Measurements from ENCODE around the gene MPPE1. TPM values are rescaled to one million over a fixed set of nuclear protein-coding genes. Genes with fewer than 3 reads are reported as not detected.

MPPE1 gene
- total and polyA plus RNA-seq, 2 of the 4 experiments (the other 2 are of a cell fraction), result 13.8 to 19.9 TPM

GRCh38 chr18:11840493-11840892 is 67.6 kb downstream of the MPPE1 start:
- CTCF ChIA-PET, result no interaction called here
- intact Hi-C loops (cut with micrococcal nuclease), result no loop called here

More at GRCh38 chr18:11840493-11840892, 67.6 kb downstream of the MPPE1 start:
- POLR2A ChIA-PET (ENCODE audit: unreplicated experiment), result no interaction called here
- no peak overlapping the region for H4K5ac ChIP-seq (ENCODE audit: low read depth, low read length)
- no peak for TF ChIP-seq SMC3 (IDR thresholded peaks at IDR 0.05; ENCODE audit: low read depth, low read length)
- no peak for TF ChIP-seq CHD1 (IDR thresholded peaks at IDR 0.05; ENCODE audit: low read depth, low read length)
- no peak for TF ChIP-seq USF2 (IDR thresholded peaks at IDR 0.05; ENCODE audit: low read depth, low read length)
- no peak for TF ChIP-seq RCOR1 (IDR thresholded peaks at IDR 0.05; ENCODE audit: insufficient replicate concordance, low read length)
- TF ChIP-seq FOS (IDR thresholded peaks at IDR 0.05; ENCODE audit: low read depth, low read length), result no peak
- no peak for TF ChIP-seq MAFK (IDR thresholded peaks at IDR 0.05; ENCODE audit: low read depth, low read length)
- H2AK9ac ChIP-seq (replicated peaks; ENCODE audit: low read depth, low read length, poor library complexity), result no peak overlapping the region
- H3K4ac ChIP-seq (ENCODE audit: low read depth, low read length), result no peak overlapping the region
- no peak overlapping the region for H3K14ac ChIP-seq (replicated peaks; ENCODE audit: low read depth, low read length)
- H3K4me3 ChIP-seq (ENCODE audit: insufficient read depth, low read depth, low read length), result no peak overlapping the region
- DNase-seq, result no peak
- no peaks in the 10 kb centered on the region for H4K20me1 ChIP-seq (ENCODE audit: insufficient read depth, low read length)
- no peak overlapping the region for H3K9ac ChIP-seq (ENCODE audit: low read depth, low read length)
- H3K56ac ChIP-seq (ENCODE audit: extremely low read depth, insufficient read depth, low read length), result no peak overlapping the region
- H2BK15ac ChIP-seq (ENCODE audit: low read depth, low read length), result no peak overlapping the region
- H3K9me1 ChIP-seq (ENCODE audit: insufficient read depth, low read length), result no peaks in the 10 kb centered on the region
- H3K4me2 ChIP-seq (ENCODE audit: low read depth, low read length), result no peak overlapping the region
- H2BK20ac ChIP-seq (ENCODE audit: low read depth, low read length), result no peak overlapping the region
- H4K91ac ChIP-seq (ENCODE audit: insufficient read depth, low read depth, low read length), result no peak overlapping the region
- dilution Hi-C loops (cut with HindIII; ENCODE audit: low sequenced_read_pairs, unreplicated experiment), result no loop called here
- H3K27ac ChIP-seq (ENCODE audit: insufficient read depth, low read length), result no peak overlapping the region
- no peak for ATAC-seq (ENCODE audit: low read depth)
- in situ Hi-C loops (cut with MboI; ENCODE audit: low sequenced_read_pairs), result no loop called here
- no peak overlapping the region for H2BK5ac ChIP-seq (ENCODE audit: low read depth, low read length, poor library complexity, severe bottlenecking)
- no peaks in the 10 kb centered on the region for H3K4me1 ChIP-seq (ENCODE audit: control insufficient read depth, insufficient read depth, low read length)
- H3K27me3 ChIP-seq (ENCODE audit: control insufficient read depth, insufficient read depth, low read length), result no peaks in the 10 kb centered on the region
- no peak overlapping the region for H4K8ac ChIP-seq (ENCODE audit: low read depth in 2 of 2, low read length in 2 of 2)
- no TSS peak for BruUV-seq (replicated peaks)
- H3K36me3 ChIP-seq (ENCODE audit: control insufficient read depth, insufficient read depth, low read length), result no peaks in the 10 kb centered on the region
- H3K18ac ChIP-seq (ENCODE audit: low read depth, low read length), result no peak overlapping the region
- no peaks in the 10 kb centered on the region for H3K79me1 ChIP-seq (ENCODE audit: low read depth in 1 of 2, low read length in 2 of 2)
- no peak overlapping the region for H3K23ac ChIP-seq (ENCODE audit: low read depth, low read length)
- H2BK120ac ChIP-seq (ENCODE audit: low read depth, low read length), result no peak overlapping the region
- no CpG with 5 or more reads among the region's 6 CpGs for WGBS, 2 experiments (ENCODE audit: extremely low coverage in 2 of 2, insufficient read length in 1 of 2)
- no peaks in the 10 kb centered on the region for H3K9me3 ChIP-seq (ENCODE audit: control insufficient read depth, insufficient read depth, low read length)
- H2AFZ ChIP-seq (replicated peaks; ENCODE audit: low read length, poor library complexity), result no peak overlapping the region
- H2AK5ac ChIP-seq (ENCODE audit: low read depth, low read length), result no peak overlapping the region

All from IMR-90 (cell line).